Measurements from ENCODE around the gene CDK4. TPM values are rescaled to one million over a fixed set of nuclear protein-coding genes. Genes with fewer than 3 reads are reported as not detected.

CDK4 gene
- total RNA-seq, 4 donors from 2014 or later, result 42.8 to 96.9 (median 60.4) TPM

DNA sequence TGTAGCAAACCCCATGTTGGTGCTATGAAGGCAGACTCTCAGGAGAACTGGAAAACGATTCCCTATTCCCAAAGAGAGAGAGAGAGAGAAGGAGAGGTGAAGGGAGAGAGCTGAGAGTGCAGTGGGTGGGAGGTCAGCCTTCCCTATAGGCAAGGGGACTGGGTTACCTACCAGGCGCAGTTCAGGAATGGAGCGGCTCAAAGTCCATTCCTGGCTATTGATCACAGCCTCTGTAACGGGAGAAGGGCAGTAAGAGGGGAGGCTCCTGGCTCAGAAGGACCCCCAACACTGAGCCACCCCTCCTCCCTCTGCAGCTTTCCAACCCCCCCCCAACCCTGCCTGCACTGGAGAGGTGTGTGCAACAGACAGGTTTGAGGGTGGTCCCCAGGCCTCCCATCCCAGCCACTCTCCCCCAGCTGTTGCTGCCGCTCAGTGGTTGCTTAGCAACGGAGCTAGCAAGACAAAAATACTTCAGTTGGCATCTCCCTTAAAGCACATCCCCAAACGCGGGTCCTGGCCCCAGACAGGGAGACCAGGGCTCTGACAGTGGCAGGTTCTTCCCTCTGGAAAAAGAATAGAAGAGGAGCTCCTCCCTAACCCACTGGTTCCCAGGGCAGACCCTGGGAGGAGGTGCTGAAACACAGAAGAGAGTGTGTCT, 16.8 kb downstream of the CDK4 start:
- no peak for DNase-seq
- Histone ChIP-seq H3K4me3 (no peak overlapping the region), H3K9me3 (no peaks in the 10 kb centered on the region), H3K36me3 (peaks cover 0 to 19% (median 0%) of the 10 kb centered on the region in 3 donors), H3K27ac (no peak overlapping the region), H3K27me3 (peaks cover 26 to 88% (median 38%) of the 10 kb centered on the region in 4 donors), H3K4me1 (peaks cover 25 to 40% (median 31%) of the 10 kb centered on the region in 3 donors)
- TF ChIP-seq POLR2A (IDR thresholded peaks at IDR 0.05), result no peak
- TF ChIP-seq, protein P1, sequence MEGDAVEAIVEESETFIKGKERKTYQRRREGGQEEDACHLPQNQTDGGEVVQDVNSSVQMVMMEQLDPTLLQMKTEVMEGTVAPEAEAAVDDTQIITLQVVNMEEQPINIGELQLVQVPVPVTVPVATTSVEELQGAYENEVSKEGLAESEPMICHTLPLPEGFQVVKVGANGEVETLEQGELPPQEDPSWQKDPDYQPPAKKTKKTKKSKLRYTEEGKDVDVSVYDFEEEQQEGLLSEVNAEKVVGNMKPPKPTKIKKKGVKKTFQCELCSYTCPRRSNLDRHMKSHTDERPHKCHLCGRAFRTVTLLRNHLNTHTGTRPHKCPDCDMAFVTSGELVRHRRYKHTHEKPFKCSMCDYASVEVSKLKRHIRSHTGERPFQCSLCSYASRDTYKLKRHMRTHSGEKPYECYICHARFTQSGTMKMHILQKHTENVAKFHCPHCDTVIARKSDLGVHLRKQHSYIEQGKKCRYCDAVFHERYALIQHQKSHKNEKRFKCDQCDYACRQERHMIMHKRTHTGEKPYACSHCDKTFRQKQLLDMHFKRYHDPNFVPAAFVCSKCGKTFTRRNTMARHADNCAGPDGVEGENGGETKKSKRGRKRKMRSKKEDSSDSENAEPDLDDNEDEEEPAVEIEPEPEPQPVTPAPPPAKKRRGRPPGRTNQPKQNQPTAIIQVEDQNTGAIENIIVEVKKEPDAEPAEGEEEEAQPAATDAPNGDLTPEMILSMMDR (IDR thresholded peaks at IDR 0.05), result no peak
- intact Hi-C loops (cut with DNase I), result no loop called here
- WGBS, 2 donors, result 41 to 62% methylated on average over 4 to 6 of the region's 8 CpGs

DNA sequence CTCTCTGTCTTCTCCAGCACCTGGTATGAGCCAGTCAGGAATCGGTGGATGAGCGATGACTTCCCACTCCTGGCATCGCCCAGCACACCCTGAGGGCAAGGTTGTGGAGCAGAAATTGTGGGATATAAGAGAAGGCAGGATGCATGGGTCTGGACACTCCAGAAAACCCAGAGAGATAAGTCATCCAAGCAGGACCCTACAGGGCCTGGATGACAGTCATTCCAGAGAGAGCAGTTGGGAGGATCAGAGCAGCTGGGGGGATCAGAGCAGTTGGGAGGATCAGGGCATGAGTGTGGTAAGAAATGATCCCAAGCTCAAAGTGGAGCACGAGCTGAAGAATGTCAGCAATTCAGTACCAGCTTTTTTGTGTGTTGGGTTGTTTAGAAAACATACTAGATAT, 17.5 kb downstream of the CDK4 start:
- TF ChIP-seq POLR2A (IDR thresholded peaks at IDR 0.05), result no peak
- TF ChIP-seq, protein P1 (IDR thresholded peaks at IDR 0.05), result no peak
- Histone ChIP-seq H3K4me3 (no peak overlapping the region), H3K27ac (no peak overlapping the region), H3K9me3 (no peaks in the 10 kb centered on the region), H3K36me3 (peaks cover 0 to 19% (median 0%) of the 10 kb centered on the region in 3 donors), H3K27me3 (peaks cover 26 to 81% (median 36%) of the 10 kb centered on the region in 4 donors), H3K4me1 (peaks cover 25 to 40% (median 31%) of the 10 kb centered on the region in 3 donors)
- no peak for DNase-seq
- intact Hi-C loops (cut with DNase I), result no loop called here
- WGBS, 2 donors, result 35 to 64% methylated on average over 2 to 4 of the region's 4 CpGs

DNA sequence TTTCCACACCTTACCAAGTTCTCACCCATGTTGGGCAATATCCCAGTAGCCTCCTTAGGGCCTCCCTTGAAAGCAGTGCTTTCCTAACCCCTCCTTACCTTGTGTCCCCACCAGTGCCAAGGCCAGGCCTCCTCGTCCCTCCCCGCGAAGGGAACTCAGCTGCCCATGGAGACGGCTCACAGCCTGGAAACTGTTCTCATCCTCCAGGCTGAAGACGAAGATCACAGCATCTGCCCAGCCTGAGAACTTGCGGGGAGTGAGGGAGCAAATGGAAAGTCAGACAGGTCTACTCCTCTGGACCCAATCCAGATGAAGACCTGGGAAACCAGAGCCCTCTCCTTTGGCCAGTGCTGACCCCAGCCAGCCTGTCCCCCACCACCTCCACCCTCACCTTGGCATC, 18.2 kb downstream of the CDK4 start:
- intact Hi-C loops (cut with DNase I), result no loop called here

DNA sequence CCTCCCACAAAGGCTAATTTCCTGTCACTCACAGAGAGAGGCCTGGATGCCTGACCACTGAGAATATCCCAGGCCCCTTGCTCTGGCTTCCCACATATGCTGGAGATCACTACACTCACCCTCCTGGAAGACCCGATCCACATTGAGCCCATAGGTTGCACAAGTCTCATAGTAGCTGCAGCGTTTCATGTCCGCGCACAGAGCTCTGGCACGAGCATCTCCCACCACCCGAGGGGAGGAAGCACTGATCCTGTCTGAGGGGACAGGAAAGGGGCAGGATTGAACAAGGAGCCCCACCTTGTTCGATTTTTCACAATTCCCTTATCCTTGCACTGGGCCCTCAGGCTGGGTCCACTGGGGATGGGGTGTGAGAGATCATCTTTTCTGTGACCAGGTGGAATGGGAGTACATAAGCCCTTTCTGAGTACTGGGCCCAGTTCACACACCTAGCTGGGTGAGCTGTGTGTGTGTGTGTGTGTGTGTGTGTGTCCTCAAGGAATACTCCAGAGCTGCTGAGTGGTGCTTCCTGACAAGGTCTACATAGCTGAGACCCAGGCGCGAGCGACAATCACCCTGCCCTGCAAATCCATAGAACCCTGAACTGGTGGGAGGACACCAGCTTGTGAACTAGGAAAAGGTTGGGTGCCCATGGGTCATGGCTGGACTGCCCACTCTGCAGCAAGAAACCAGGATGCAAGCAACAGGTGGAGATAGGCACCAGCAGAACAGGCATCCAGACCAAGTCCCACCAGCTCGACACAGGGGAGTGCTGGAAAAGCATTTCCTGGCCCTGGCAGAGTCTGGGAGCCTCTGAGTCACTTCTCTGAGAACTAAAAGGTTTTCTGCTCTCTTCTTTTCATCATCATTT, 19.1 kb downstream of the CDK4 start:
- intact Hi-C loops (cut with DNase I), result no loop called here
- 68 to 94% methylated on average over 2 to 6 of the region's 11 CpGs for WGBS, 2 donors
- peaks cover 16 to 64% (median 24%) of the 10 kb centered on the region in 4 donors for H3K27me3 ChIP-seq
- H3K4me3 ChIP-seq, result no peak overlapping the region
- no peak for DNase-seq
- H3K27ac ChIP-seq, result no peak overlapping the region
- H3K4me1 ChIP-seq, result peaks cover 17 to 28% (median 18%) of the 10 kb centered on the region in 3 donors
- H3K9me3 ChIP-seq, result no peaks in the 10 kb centered on the region
- TF ChIP-seq, protein P1 (IDR thresholded peaks at IDR 0.05), result no peak
- no peak for TF ChIP-seq POLR2A (IDR thresholded peaks at IDR 0.05)
- peaks cover 0 to 19% (median 0%) of the 10 kb centered on the region in 3 donors for H3K36me3 ChIP-seq

More for the DNA sequence above, 18.2 kb downstream of the CDK4 start:
- Histone ChIP-seq H3K36me3 (peaks cover 0 to 19% (median 0%) of the 10 kb centered on the region in 3 donors), H3K27ac (no peak overlapping the region), H3K4me3 (no peak overlapping the region), H3K9me3 (no peaks in the 10 kb centered on the region), H3K27me3 (peaks cover 23 to 74% (median 34%) of the 10 kb centered on the region in 4 donors), H3K4me1 (peaks cover 25 to 37% (median 27%) of the 10 kb centered on the region in 3 donors)
- DNase-seq, result no peak
- TF ChIP-seq, protein P1 (IDR thresholded peaks at IDR 0.05), result no peak
- no peak for TF ChIP-seq POLR2A (IDR thresholded peaks at IDR 0.05)
- WGBS, 2 donors, result 80 to 89% methylated on average over 1 to 5 of the region's 6 CpGs

DNA sequence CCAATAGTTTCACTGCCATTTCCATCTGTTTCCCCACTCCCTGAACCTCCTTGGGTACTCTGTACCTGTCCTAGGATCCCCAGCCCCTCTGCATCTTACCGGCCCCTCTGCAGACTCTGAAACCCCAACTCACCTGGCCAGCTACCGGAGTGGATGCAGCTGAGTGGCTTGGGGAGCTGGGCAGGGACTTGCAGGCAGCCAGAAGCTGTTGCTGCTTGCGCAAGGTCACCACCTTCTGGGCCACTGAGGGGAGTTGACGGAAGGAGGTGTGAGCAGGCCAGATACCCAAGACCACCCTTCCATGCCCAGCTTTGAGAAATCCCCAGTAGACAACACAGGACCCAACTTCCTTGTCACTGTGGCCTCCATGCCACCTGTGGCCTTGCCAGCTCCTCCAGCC, 19.8 kb downstream of the CDK4 start:
- DNase-seq, result no peak
- Histone ChIP-seq H3K27ac (no peak overlapping the region), H3K9me3 (no peaks in the 10 kb centered on the region), H3K36me3 (peaks cover 0 to 15% (median 0%) of the 10 kb centered on the region in 3 donors), H3K27me3 (peaks cover 12 to 57% (median 18%) of the 10 kb centered on the region in 4 donors), H3K4me1 (peaks cover 13 to 26% (median 16%) of the 10 kb centered on the region in 3 donors), H3K4me3 (no peak overlapping the region)
- TF ChIP-seq, protein P1 (IDR thresholded peaks at IDR 0.05), result no peak
- no peak for TF ChIP-seq POLR2A (IDR thresholded peaks at IDR 0.05)
- intact Hi-C loops (cut with DNase I), result no loop called here
- 67 to 93% methylated on average over 1 to 2 of the region's 4 CpGs for WGBS, 2 donors

Data from esophagus squamous epithelium (tissue), 5 donors.